DLD1 (cell line): ENCODE measurements around the gene ZNF519.
"Not testable (repeated sequence)": the region's sequence is repeated elsewhere in the genome, so short reads cannot be mapped to it uniquely, and the experiment has no call there.

ENCODE experiments used
- in situ Hi-C: cut with HindIII; loops from 2 replicates; pipeline ENCODE4 v1.10.0; 2017; ENCODE audit warnings: low sequenced_read_pairs

Gene ZNF519

GRCh38 chr18:14132271-14132700, at the start of gene ZNF519:
Gene ZNF519 (minus strand): TSS chr18:14132435. CDS start chr18:14132277, 158 bp downstream.
- in situ Hi-C loops = not testable (repeated sequence)

GRCh38 chr18:14179306-14179705, 47.1 kb upstream of the ZNF519 start:
- in situ Hi-C loops = no loop called here

GRCh38 chr18:14178321-14179196, 46.3 kb upstream of the ZNF519 start:
- in situ Hi-C loops = not testable (repeated sequence)

GRCh38 chr18:14177540-14178320, 45.5 kb upstream of the ZNF519 start:
- in situ Hi-C loops = not testable (repeated sequence)

GRCh38 chr18:14175404-14175803, 43.2 kb upstream of the ZNF519 start:
- in situ Hi-C loops = not testable (repeated sequence)

- in situ Hi-C loops = no loop called here
Observed at GRCh38 chr18:14174706-14175085, 42.5 kb upstream of the ZNF519 start.

- in situ Hi-C loops = not testable (repeated sequence)
Observed at GRCh38 chr18:14174002-14174705, 41.9 kb upstream of the ZNF519 start.

- in situ Hi-C loops = not testable (repeated sequence)
Observed at GRCh38 chr18:14173116-14173951, 41.1 kb upstream of the ZNF519 start.

GRCh38 chr18:14172142-14173115, 40.2 kb upstream of the ZNF519 start:
- in situ Hi-C loops = not testable (repeated sequence)

- in situ Hi-C loops = not testable (repeated sequence)
Observed at GRCh38 chr18:14171301-14172141, 39.3 kb upstream of the ZNF519 start.

GRCh38 chr18:14170367-14171036, 38.3 kb upstream of the ZNF519 start:
- in situ Hi-C loops = not testable (repeated sequence)

GRCh38 chr18:14162915-14163314, 30.7 kb upstream of the ZNF519 start:
- in situ Hi-C loops = not testable (repeated sequence)

- in situ Hi-C loops = not testable (repeated sequence)
Observed at GRCh38 chr18:14151564-14152113, 19.4 kb upstream of the ZNF519 start.

GRCh38 chr18:14150766-14151165, 18.5 kb upstream of the ZNF519 start:
- in situ Hi-C loops = not testable (repeated sequence)

GRCh38 chr18:14149916-14150420, 17.7 kb upstream of the ZNF519 start:
- in situ Hi-C loops = not testable (repeated sequence)

GRCh38 chr18:14149121-14149850, 17.1 kb upstream of the ZNF519 start:
- in situ Hi-C loops = not testable (repeated sequence)
